ENCODE measurements around the gene PCIF1. TPM values are rescaled to one million over a fixed set of nuclear protein-coding genes. Genes with fewer than 3 reads are reported as not detected.

Gene PCIF1
- total and polyA plus RNA-seq, 9 of the 15 experiments (the other 6 are each of a cell fraction or from before 2014, with no cell fraction given): 5.8 to 29.4 (median 11.3) TPM

DNA sequence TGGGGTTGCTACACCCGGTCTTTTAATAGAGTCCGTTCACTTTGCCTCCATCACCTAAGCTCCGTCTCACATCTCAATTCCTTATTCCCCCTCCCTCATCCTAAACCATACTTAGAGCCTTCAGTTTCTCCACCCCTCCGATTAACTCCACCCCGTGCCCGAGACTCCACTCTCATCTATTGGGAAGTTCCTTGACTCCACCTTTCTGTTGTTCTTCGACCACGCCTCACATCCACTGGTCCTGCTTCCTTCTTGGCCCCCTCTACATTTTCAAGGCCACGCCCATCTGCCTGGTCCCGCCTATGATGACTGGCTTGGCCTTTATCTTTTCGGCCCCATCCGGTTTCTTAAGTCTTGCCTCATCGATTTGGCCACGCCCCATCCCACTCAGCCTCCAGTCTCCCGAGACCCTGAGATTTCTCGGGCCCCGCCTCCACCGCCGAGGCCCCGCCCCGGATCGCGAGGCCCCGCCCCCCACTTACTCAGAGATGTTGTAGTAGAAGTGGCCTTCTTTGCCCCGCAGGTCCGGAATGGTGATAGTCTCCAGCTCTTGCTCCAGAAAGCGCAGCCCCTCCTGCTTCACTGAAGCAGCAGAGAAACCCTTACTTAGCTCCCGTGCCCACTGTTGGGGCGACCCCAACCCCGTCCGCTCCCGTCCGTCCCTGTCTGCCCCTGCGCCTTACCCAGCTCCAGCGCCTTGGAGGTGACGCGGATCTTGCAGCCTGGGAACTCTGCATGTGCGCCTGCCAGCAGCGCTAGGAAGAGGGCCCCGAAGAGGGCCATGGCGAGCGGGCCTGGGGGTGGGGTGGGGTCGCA lies 23.6 kb upstream of the PCIF1 start (continued):
- TF ChIP-seq, protein P1, sequence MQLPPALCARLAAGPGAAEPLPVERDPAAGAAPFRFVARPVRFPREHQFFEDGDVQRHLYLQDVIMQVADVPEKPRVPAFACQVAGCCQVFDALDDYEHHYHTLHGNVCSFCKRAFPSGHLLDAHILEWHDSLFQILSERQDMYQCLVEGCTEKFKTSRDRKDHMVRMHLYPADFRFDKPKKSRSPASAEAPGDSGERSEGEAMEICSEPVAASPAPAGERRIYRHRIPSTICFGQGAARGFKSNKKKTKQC (CRISPR knock-in tag; IDR thresholded peaks at IDR 0.05): no peak
- TF ChIP-seq, protein P2, sequence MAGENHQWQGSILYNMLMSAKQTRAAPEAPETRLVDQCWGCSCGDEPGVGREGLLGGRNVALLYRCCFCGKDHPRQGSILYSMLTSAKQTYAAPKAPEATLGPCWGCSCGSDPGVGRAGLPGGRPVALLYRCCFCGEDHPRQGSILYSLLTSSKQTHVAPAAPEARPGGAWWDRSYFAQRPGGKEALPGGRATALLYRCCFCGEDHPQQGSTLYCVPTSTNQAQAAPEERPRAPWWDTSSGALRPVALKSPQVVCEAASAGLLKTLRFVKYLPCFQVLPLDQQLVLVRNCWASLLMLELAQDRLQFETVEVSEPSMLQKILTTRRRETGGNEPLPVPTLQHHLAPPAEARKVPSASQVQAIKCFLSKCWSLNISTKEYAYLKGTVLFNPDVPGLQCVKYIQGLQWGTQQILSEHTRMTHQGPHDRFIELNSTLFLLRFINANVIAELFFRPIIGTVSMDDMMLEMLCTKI (IDR thresholded peaks at IDR 0.05; ENCODE audit: partially characterized antibody): no peak
- TF ChIP-seq TAL1 (IDR thresholded peaks at IDR 0.05) (peak; percentile 27; the same call in 1 of the 2 replicates), HCFC1 (IDR thresholded peaks at IDR 0.05; ENCODE audit: low read depth, low read length) (no peak), CC2D1A (IDR thresholded peaks at IDR 0.05) (0 out of 2 replicates have a peak, but pooled peaks have one; percentile 38), ASH1L (IDR thresholded peaks at IDR 0.05; ENCODE audit: borderline replicate concordance, low read depth, partially characterized antibody) (peak; percentile 51), ZNF184 (CRISPR knock-in tag; IDR thresholded peaks at IDR 0.05) (no peak), LEF1 (IDR thresholded peaks at IDR 0.05) (no peak), NR1H2 (CRISPR knock-in tag; IDR thresholded peaks at IDR 0.05) (no peak), ZBTB1 (CRISPR knock-in tag; IDR thresholded peaks at IDR 0.05; ENCODE audit: borderline replicate concordance, low read depth) (no peak), NFE2L1 (tag; IDR thresholded peaks at IDR 0.05; ENCODE audit: borderline replicate concordance, low read depth) (no peak), SNRNP70 (optimal IDR thresholded peaks at IDR 0.05; ENCODE audit: low read depth, low read length) (no peak), ZNF146 (CRISPR knock-in tag; IDR thresholded peaks at IDR 0.05; ENCODE audit: unreplicated experiment) (no peak), PTTG1 (tag; IDR thresholded peaks at IDR 0.05; ENCODE audit: low read depth) (no peak), MEF2D (tag; conservative IDR thresholded peaks at IDR 0.05; ENCODE audit: low read depth) (0 out of 2 replicates have a peak, but pooled peaks have one; percentile 7), EP300 (IDR thresholded peaks at IDR 0.05; ENCODE audit: low read length) (peak; percentile 82), L3MBTL2 (IDR thresholded peaks at IDR 0.05) (peak; percentile 48; the same call in 1 of the 2 replicates), CBX1 (IDR thresholded peaks at IDR 0.05; ENCODE audit: low read depth) (no peak), BRD4 (IDR thresholded peaks at IDR 0.05) (no peak)
- TF ChIP-seq, protein P3, sequence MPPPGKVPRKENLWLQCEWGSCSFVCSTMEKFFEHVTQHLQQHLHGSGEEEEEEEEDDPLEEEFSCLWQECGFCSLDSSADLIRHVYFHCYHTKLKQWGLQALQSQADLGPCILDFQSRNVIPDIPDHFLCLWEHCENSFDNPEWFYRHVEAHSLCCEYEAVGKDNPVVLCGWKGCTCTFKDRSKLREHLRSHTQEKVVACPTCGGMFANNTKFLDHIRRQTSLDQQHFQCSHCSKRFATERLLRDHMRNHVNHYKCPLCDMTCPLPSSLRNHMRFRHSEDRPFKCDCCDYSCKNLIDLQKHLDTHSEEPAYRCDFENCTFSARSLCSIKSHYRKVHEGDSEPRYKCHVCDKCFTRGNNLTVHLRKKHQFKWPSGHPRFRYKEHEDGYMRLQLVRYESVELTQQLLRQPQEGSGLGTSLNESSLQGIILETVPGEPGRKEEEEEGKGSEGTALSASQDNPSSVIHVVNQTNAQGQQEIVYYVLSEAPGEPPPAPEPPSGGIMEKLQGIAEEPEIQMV (tag; conservative IDR thresholded peaks at IDR 0.05; ENCODE audit: low read depth): no peak
- TF ChIP-seq, protein P4, sequence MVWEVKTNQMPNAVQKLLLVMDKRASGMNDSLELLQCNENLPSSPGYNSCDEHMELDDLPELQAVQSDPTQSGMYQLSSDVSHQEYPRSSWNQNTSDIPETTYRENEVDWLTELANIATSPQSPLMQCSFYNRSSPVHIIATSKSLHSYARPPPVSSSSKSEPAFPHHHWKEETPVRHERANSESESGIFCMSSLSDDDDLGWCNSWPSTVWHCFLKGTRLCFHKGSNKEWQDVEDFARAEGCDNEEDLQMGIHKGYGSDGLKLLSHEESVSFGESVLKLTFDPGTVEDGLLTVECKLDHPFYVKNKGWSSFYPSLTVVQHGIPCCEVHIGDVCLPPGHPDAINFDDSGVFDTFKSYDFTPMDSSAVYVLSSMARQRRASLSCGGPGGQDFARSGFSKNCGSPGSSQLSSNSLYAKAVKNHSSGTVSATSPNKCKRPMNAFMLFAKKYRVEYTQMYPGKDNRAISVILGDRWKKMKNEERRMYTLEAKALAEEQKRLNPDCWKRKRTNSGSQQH (CRISPR knock-in tag; IDR thresholded peaks at IDR 0.05): peak; percentile 74; the same call in 1 of the 2 replicates

Measured in K562 (cell line).